Adrenal gland (tissue), 5 donors: ENCODE results near the gene GPRC5C.

Experiments used
- POLR2A ChIP-seq, 2 donors: fragments of 450-650 bp; IDR thresholded peaks; one replicate each; pipeline ENCODE4 v1.6.1; 2017; ENCODE audit warnings: antibody characterized with exemption in 2 of 2, mild to moderate bottlenecking in 2 of 2, moderate library complexity in 1 of 2
- TF ChIP-seq, protein P1 (sequence below), 6 experiments: fragments of 450-650 bp in 4 of 6; fragments of 200-600 bp in 2 of 6; sonication (generic) in 1 of 6; IDR thresholded peaks; 1 replicate in 5 of 6; 2 replicates in 1 of 6; pipeline versions ENCODE4 v1.5.1 to v1.8.0; 2016 to 2021; ENCODE audit warnings: antibody characterized with exemption in 6 of 6, mild to moderate bottlenecking in 2 of 6, moderate library complexity in 1 of 6
- donor health status: DM: no; HTN: no; CAD: no.

DNA sequence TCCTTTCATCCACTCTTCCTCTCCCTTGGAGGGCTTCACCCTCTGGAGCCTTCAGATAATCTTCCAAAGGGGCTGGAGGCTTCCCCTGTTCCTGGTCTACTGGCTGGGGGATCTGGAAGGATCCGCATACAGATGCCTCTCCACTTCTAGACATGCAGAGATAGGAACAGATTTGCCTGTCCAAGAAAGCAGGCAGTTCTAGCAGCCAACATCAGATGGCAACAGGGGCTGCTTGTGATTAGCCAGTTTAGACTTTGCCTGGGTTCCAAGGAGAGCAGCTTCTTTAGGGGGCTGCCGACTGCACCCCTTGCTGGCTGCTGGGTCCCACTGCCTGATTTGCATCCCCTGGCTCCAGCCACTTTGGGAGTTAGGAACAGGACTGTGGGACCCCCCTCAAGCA lies 28.4 kb downstream of the GPRC5C start:
- TF ChIP-seq, protein P1, sequence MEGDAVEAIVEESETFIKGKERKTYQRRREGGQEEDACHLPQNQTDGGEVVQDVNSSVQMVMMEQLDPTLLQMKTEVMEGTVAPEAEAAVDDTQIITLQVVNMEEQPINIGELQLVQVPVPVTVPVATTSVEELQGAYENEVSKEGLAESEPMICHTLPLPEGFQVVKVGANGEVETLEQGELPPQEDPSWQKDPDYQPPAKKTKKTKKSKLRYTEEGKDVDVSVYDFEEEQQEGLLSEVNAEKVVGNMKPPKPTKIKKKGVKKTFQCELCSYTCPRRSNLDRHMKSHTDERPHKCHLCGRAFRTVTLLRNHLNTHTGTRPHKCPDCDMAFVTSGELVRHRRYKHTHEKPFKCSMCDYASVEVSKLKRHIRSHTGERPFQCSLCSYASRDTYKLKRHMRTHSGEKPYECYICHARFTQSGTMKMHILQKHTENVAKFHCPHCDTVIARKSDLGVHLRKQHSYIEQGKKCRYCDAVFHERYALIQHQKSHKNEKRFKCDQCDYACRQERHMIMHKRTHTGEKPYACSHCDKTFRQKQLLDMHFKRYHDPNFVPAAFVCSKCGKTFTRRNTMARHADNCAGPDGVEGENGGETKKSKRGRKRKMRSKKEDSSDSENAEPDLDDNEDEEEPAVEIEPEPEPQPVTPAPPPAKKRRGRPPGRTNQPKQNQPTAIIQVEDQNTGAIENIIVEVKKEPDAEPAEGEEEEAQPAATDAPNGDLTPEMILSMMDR (IDR thresholded peaks at IDR 0.05), result no peak
- TF ChIP-seq POLR2A (IDR thresholded peaks at IDR 0.05), result no peak
